ENCODE data around the gene RMI2.

- TF ChIP-seq CTCF (IDR thresholded peaks at IDR 0.05) (no peak), POLR2A (IDR thresholded peaks at IDR 0.05) (no peak)
Observed at GRCh38 chr16:11308493-11309283, 36.6 kb upstream of the RMI2 start.
